NCI-H446 treated with DMSO at 0.1 percent for 48 hours (cell line): ENCODE results near the gene SLC43A1.

Experiments
- DNase-seq: peaks from one replicate; lab custom pipeline; 2025; lab: John Stamatoyannopoulos, UW

The SLC43A1 gene

DNA sequence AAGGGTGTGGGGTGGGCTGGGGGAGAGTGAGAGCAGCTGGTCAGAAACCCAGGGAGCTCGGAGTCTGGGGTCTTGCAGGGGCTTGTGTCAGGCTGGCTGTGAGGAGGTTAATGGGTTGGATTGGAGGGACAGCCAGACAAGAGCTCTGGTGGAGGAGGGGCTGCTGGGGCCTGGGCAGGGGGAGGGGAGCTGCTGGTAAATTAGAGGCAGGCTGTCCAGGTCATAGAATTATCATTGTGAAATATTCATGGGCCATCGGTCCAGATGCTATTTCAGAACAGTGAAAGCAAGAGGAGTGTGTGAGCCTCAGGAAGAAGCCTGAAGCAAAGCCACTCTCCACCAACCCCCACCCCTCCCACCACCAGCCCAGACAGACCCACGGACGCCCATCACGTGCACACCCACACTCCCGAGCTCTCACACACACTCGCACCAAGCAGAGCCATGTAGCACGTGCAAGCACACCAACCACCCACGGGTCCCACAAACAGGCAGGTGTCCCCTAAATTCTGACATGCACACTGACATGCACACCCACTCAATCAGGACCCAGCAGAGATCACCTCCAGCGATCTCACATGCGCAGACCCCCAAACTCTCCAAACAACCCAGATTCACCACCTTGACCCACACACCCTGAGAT is 36.4 kb downstream of the SLC43A1 start:
- no peak for DNase-seq

DNA sequence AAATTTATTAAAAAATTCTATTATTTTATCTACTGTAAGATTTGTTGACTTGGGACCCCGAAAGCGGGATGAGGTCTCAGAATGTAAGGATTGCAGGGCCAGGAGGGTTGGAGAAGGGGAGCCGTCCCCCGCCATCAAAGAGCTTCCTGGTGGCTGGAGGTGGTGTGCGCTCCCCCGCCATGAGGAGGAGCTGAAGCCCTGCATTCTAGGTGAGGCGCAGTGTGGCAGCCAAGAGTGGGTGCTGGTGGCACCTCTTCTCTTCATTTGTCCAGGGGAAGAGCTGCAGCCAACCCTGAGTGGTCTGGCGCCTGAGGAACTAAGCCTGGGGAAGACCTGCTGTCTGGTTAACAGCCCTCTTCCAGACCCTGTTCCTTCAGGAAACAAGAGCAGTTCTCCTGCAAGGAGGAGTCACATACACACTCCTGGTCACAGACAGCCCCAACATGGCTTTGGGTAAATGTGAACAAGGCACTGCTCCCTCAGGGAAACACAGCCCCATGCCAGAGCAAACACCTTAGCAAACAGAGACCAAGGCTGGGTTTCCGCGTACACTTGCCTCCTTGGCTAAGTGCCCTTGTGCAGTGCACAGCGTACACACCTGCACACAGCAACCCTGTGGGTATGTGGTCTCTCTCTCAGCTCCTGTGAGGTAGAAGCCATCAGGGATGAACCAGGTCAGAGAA is 37.9 kb downstream of the SLC43A1 start:
- DNase-seq = no peak

DNA sequence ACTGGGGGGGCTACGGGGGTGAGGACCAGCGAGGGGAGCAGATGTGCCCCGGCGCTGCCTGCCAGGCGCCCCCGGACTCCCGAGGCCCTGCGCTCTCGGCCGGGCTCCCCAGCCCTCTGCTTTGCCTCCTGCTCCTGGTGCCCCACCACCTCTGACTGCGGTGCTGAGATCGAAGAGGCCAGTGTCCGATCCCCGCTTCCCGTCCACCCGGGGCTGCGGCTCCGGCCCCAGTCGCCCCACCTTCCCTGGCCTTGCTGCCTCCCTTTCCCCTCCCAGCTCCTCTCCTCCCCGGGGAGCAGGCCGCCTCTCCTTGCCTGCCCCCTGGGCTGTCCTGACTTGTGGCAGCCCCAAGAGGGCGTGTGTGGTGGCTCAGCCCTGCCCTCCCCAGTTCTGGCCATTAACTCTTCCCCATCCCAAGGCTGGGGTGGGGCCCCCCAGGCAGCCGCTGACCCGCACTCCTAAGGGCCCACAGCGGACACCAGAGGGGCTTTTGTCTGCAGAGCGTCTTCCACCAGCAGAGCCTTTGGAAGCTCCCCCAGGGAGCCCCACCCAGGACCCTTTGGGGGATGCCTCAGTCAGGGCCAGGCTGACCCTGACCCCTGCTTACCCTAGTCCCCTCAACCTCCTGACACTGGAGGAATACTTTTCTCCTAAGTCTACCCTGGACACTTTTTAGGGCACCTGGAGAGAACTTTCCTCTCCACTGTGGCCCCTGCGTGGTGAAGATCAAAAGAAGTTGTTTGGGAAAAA is 38.6 kb downstream of the SLC43A1 start:
- no peak for DNase-seq

DNA sequence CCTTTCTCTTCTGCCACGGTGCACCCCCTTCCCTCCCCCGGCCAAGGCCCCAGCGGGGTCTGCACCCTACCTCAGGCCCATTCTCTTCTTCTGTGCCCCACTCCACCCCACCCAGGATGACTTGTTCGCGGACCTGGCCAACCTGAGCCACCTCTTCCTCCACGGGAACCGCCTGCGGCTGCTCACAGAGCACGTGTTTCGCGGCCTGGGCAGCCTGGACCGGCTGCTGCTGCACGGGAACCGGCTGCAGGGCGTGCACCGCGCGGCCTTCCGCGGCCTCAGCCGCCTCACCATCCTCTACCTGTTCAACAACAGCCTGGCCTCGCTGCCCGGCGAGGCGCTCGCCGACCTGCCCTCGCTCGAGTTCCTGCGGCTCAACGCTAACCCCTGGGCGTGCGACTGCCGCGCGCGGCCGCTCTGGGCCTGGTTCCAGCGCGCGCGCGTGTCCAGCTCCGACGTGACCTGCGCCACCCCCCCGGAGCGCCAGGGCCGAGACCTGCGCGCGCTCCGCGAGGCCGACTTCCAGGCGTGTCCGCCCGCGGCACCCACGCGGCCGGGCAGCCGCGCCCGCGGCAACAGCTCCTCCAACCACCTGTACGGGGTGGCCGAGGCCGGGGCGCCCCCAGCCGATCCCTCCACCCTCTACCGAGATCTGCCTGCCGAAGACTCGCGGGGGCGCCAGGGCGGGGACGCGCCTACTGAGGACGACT is 39.3 kb downstream of the SLC43A1 start:
- no peak for DNase-seq

DNA sequence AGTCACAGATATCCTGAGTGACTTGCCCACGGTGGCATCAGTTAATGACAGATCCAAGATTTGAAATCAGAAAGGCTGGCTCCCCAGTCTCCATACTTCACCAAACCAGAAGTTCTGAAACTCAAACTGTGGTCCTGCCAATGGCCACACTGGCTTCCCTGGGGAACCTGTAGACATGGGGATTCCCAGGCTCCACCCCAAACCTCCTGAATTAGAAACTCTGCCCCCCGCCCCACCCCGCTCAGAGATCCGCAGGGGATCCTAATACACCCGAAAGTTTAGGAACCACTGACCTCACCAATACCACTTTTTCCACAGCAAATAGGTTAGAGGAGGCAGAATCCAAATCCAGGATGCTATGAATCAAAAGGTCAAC is 39.8 kb downstream of the SLC43A1 start:
- no peak for DNase-seq

DNA sequence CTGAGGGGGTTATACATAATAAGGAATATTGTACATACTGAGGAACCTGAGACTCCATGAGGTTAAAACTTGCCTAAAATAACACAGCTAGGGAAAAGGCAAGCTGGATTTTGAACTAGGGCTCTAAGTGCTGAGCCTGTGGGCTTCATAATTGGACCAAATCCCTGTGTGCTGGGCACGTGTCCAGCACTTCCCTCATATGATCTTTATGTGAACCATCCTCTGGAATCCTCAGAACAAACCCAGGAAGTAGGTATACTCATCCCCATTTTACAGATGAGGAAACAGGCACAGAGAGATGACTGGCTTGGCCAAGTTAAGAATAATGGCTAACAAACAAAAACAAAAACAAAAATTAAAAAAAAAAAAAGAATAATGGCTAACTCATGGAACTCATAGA is 40.3 kb downstream of the SLC43A1 start:
- DNase-seq = no peak

DNA sequence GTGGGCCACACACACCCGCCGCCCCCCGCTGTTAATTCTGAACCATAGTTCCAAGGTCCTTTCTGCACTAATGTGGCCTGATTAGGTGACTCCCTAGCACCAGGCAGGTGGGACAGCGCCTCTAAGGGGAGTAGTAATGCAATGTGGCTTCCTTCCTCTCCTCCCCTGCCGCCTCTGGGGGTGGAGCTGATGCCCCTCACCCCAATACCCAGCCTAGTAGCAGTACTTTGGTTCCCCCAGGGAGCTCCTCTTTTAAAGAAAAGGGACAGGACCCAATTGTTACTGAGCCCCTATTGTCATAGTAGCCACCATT is 40.7 kb downstream of the SLC43A1 start:
- DNase-seq = no peak

DNA sequence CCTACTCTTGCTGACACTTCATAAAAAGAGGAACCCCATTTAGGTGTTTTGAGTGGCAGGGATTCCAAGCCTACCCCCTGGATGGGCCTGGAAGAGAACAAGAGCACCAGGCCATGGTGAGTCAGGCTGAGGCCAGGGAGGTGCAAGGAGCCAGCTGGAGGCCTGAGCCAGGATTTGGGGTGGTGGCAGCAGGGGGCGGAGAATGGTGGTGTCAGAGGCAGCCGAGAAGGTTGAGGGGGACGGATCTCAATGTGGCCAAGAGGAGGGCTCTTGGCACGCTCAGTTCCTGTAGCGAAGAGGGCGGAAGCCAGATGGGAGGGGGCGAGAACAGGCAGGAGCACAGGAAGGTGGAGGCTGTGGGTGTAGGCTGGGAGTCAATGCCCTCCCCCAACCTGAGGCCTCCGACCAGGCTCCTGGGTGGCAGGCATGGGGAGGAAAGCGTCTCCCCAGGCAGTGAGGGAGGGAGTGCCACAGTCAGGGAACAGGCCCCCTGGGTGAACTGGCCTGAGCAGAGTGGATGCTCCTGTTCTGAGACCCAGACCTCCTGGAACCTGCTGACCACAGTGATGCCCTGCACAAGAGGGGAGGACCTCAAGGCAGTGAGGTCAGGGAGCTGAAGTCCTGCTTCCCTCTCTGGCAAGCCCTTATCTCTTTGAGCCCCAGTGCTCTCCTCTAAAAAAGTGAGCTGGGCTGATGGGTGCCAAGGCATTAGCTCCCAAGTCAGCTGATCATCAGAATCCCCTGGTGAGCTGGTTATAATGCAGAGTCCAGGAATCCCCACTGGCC is 41.3 kb downstream of the SLC43A1 start:
- DNase-seq = no peak

DNA sequence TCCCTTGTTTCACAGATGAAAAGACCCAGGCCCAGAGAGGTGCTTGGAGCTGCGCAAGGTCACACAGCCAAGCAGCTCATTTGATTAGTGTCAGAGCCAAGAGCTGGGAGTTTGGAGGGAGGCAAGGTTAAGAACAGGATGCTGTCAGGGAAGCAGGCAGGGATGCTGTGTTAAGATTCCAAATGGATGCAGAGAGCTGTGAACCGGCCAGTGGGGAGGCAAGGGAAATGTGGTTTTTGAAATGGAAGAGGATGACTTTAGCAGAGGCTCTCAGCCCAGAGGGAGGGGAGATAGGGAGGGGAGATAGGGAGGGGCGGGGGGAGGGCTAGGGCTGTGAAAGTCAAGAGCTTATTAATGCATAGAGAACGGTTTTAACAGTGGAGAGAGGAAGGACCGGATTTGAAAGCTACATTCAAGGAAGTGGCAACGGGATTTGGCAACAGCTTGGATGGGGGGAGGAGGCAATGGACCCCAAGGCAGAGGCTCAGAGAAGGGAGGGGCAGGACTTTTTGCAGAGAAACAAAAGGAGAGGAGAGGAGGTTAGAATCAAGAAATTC is 42.1 kb downstream of the SLC43A1 start:
- DNase-seq = no peak

DNA sequence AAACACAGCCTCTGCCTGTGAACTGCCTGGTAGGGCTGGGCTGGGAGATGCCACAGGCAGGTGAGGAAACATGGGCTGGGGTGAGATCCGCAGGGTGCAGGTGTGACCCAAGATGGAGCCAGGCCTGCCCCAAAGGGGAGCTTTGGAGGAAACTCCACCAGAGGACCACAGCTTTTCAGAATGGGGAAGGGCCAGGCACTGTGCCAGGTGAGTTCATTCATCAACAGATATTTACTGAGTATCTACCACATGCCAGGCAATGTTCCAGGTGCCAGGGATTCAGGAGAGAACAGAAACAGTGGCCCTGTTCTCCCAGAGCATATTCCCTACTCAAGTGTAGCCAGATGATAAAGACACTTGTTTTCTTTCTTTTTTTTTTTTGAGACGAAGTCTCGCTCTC is 44.0 kb downstream of the SLC43A1 start:
- DNase-seq = no peak

DNA sequence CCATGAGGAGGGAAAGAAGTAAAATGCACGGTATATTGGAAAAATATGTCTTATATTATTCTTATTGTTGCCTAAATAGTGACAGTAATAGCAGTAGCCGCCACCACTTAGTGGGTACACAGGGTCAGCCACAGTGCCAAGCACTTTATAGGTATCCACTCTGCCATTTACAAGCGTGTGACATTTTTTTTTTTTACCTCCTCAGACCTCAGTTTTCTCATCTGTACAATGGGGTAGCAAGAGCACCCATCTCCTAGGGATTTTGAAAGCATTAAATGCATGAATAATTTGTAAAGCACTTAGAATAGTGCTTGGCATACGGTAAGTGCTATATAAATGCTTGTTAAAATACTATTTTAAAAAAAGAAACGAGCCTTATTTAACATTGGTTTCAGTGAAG is 46.2 kb downstream of the SLC43A1 start:
- DNase-seq = no peak

DNA sequence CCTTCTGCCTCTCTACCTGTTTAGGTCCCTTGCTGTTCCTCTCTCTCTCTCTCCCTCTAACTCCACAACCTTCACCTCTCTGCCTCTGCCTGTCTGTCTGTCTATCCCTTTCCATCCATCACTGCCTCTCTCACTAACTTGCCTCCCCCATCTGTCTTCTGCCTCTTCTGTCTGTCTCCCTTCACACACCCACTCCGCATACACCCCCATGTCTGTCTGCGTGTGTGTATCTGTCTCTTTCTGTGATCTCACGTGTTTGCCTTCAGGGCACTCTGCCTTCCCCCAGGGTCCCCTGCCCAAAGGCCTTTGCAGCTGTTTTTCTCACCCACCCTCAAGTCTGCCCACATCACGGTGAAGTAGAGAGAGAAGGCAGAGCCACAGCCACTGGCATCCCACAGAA is 47.2 kb downstream of the SLC43A1 start:
- DNase-seq = no peak

DNA sequence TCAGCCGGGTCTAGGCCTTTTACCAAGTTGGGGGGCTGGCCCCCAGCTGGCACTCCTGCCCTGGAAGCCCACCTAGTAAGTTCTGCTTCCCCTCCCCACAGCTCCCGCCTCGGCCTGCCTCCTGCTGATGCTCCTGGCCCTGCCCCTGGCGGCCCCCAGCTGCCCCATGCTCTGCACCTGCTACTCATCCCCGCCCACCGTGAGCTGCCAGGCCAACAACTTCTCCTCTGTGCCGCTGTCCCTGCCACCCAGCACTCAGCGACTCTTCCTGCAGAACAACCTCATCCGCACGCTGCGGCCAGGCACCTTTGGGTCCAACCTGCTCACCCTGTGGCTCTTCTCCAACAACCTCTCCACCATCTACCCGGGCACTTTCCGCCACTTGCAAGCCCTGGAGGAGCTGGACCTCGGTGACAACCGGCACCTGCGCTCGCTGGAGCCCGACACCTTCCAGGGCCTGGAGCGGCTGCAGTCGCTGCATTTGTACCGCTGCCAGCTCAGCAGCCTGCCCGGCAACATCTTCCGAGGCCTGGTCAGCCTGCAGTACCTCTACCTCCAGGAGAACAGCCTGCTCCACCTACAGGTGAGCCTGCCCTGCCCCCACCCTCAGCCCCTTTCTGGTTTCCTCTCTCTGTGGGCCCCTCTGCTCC is 47.9 kb downstream of the SLC43A1 start:
- no peak for DNase-seq

DNA sequence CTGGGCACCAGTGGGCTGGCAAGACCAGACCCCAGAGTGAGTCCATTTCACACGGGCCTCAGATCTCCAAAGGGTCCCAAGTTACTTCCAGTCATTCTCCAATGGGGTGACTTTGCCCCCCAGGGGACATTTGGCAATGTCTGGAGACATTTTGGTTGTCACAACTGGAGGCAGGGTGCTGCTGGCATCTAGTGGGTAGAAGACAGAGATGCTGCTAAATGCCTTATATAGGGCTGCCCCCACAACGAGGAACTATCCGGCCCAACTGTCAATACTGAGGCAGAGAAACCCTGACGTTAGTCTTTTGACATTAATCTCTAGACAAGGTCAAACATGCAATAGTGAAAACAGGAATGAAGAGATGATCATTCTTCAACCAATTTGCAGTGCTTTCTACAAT is 48.8 kb downstream of the SLC43A1 start:
- DNase-seq = no peak

DNA sequence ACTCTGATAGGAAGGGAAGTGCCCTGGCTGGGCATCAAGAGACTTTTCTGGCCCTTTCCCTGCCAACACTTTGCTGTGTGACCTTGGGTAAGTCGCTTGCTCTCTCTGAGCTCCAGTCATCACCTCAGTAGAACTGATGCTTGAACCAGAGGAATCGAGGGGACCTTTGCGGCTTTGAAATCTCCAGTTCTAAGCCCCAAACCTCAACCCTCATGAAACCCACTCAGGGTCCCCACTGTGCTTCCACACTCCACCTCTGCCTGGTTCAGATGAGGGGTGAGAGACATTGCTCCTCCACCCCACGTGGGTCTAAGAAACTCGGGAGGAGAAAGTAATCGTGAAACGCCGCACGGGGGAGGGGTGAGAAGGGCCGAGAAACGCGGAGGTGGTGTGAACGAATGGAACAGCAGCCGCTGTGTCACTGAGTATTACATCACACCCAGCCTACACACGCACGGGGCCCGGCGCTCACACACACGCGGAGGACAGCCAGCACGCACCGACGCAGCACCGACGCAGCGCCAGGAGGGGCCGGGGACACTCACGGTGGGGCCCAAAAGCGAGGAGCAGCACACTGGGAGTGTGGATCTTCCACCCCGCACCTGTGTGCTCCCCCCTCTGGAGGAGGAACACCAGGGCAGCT is 50.8 kb downstream of the SLC43A1 start:
- DNase-seq = no peak

DNA sequence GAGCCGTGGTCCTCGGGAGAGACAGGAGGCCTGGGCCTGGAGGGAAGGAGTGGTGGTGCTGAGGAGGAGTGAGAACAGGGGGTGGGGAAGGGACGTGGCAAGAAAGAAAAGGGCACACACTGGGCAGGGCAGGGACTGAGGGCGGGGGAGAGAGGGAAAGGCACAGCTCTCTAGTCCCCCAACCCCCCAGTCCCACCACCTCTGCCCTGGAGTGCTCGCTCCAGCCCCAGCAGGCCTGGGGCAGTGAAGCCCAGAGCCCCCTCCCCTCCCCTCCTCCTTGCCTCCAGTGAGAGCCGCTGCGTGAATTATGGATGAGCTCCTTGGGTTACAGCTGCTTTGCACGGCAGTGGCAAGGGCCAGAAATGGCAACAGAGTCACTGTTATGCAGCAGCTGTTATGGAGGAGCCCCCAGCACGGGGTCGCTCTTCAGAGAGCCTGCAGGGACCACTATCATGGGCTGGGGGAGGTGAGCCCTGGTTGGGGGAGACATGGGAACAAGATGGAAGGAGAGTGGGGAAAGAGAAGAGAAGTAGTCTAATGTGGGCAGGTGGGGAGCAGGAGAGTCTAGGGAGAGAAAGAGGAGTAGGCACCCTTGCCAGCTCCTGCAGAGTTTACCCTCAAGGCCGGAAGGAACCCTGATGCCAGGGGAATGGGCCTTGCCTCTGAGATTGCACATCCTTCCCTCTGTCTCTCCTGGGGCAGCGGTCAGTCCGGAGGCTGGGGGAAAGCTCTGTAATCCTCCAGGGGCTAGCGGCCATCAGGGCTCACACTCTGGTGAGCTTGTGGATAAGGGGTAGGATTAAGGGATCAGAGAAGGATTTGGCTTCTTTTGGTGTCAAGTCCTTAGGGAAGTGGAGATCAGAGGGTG is 51.6 kb downstream of the SLC43A1 start:
- DNase-seq = no peak

DNA sequence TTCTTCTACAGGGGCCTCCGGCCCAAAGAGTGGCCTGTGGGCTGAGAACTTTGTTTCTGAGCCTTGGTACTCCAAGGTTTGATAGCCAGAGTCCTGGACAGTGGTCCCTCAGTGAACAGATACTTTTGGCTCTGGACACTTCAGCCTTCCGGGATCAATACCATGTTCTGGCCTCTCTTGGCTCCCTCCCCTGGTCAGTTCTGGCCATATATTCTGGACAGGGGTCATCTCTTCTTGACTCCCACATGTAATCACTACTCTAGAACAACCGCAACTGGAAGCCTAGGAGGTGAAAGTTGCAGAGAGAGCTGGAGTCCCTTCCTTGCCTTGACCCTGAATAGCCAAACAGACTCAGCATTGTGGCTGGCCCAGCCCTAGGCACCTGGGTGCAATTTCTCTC is 52.9 kb downstream of the SLC43A1 start:
- DNase-seq = no peak

DNA sequence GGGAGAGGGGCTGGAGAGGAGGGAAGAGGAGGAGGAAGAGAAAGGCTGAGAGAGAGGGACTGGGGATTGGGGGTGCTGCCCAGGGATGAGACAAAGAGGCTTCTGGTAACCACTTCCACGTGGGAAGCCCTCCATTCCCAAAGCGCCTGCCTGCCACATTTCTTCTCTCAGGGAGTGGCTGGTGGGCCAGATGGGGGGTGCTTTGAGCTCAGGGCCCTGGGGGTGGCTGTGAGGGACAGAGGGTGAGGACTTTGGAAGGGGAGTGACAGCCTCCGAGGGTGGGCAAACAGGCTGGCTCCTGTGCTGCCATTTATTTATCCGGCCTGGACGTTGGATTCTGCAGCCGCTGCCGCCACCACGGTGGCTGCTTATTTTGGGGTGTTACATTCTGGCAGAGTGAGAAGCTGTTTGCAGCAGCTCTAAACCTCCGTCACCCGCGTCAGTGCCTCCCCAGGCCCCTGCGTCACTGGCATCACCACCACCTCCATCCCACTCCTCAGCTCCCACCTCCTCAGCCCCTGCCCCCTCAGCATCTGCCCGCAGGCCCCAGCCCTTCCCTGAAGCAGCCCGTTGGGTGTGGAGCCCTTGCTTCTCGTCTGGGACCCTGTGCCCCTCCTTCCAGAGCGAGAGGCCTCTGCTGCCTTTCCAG is 53.5 kb downstream of the SLC43A1 start:
- DNase-seq = no peak
